HCT116 (cell line): ENCODE measurements around the gene CLEC16A. TPM values are rescaled to one million over a fixed set of nuclear protein-coding genes. Genes with fewer than 3 reads are reported as not detected.

Source experiments
- ATAC-seq: fragments of 200-7000 bp; cut with Tn5 transposase; 2 replicates; pipeline ENCODE4 v1.9.1; 2020; ENCODE audit warnings: mild to moderate bottlenecking, moderate library complexity
- Bru-seq: library from RNA; stranded (reverse); fragments of 400-500 nt; gene quantifications from one replicate; lab custom pipeline; 2021; lab: Mats Ljungman, UMichigan
- BruChase-seq, 2 experiments: library from RNA; stranded (reverse); fragments of 400-500 nt; gene quantifications; one replicate each; lab custom pipeline; 2021; lab: Mats Ljungman, UMichigan
- BruUV-seq: library from RNA; stranded (reverse); fragments of 400-500 nt; replicated peaks from 2 replicates; lab custom pipeline; 2021; lab: Mats Ljungman, UMichigan
- CTCF ChIA-PET: fragments of 300-600 bp; sonication (Branson Sonifier 250); formaldehyde crosslinking; loops from one replicate; lab custom pipeline; 2021; ENCODE audit warnings: antibody characterized with exemption; lab: Charles Lee
- POLR2A ChIA-PET: fragments of 300-600, 350-600 bp; sonication (Branson Sonifier 250); formaldehyde crosslinking; loops from one replicate; lab custom pipeline; 2021; ENCODE audit warnings: antibody characterized with exemption; lab: Charles Lee
- RAD21 ChIA-PET, 2 experiments: fragments of 300-600 bp; sonication (Branson Sonifier 250); formaldehyde crosslinking; loops; one replicate each; lab custom pipeline; 2023; ENCODE audit warnings: low total read pairs in 2 of 2; ENCODE audit not compliant: uncharacterized antibody in 2 of 2, unreplicated experiment in 2 of 2, low non-redundant PET in 1 of 2; lab: Charles Lee
- DNase-seq: peaks from one replicate; pipeline ENCODE4 v3.0.0-alpha.2; 2010; ENCODE audit warnings: low read depth, low spot score
- H2AFZ ChIP-seq: fragments of 200-600 bp; shearing (Covaris generic), sonication (generic); 2 replicates; pipeline ENCODE4 v1.6.1; 2017; ENCODE audit warnings: low read depth, mixed run types, mixed read lengths, antibody characterized with exemption, low read length; ENCODE audit not compliant: poor library complexity, severe bottlenecking
- H3K27ac ChIP-seq: 2 replicates; pipeline ENCODE4 v1.5.1; 2012; ENCODE audit warnings: low read depth, low read length
- H3K27me3 ChIP-seq: fragments of 200-600 bp; sonication (generic); 2 replicates; pipeline ENCODE4 v1.6.1; 2016; ENCODE audit warnings: mixed run types, low read length, mixed read lengths; ENCODE audit not compliant: insufficient read depth
- H3K36me3 ChIP-seq, 2 experiments: fragments of 200-500 bp in 1 of 2; fragments of 200-600 bp in 1 of 2; sonication (Bioruptor generic) in 1 of 2; sonication (generic) in 1 of 2; 2 replicates each; pipeline versions ENCODE4 v1.5.1 to v1.6.1; 2014 to 2016; ENCODE audit warnings: low read length in 2 of 2, inconsistent platforms in 1 of 2, mixed read lengths in 1 of 2, mixed run types in 1 of 2; ENCODE audit not compliant: insufficient read depth in 2 of 2, control insufficient read depth in 1 of 2
- H3K4me1 ChIP-seq, 2 experiments: fragments of 200-600 bp in 1 of 2; sonication (generic) in 1 of 2; 2 replicates each; pipeline versions ENCODE4 v1.5.1 to v1.6.1; 2012 to 2017; ENCODE audit warnings: low read length in 2 of 2, inconsistent platforms in 1 of 2, mild to moderate bottlenecking in 1 of 2, mixed read lengths in 1 of 2, mixed run types in 1 of 2, moderate library complexity in 1 of 2; ENCODE audit not compliant: insufficient read depth in 2 of 2, control insufficient read depth in 1 of 2
- H3K4me2 ChIP-seq: fragments of 200-600 bp; sonication (generic); 2 replicates; pipeline ENCODE4 v1.6.1; 2017; ENCODE audit warnings: mixed run types, low read length, mixed read lengths
- H3K4me3 ChIP-seq, 2 experiments: fragments of 200-600 bp in 1 of 2; sonication (generic) in 1 of 2; replicated peaks in 1 of 2; 2 replicates each; pipeline ENCODE4 v1.5.1; 2011 to 2016; ENCODE audit warnings: low read length in 2 of 2, control low read depth in 1 of 2, low read depth in 1 of 2, mild to moderate bottlenecking in 1 of 2, mixed read lengths in 1 of 2, mixed run types in 1 of 2
- H3K79me2 ChIP-seq: fragments of 200-600 bp; sonication (generic); 2 replicates; pipeline ENCODE4 v1.6.1; 2017; ENCODE audit warnings: mild to moderate bottlenecking, mixed run types, low read length, moderate library complexity, mixed read lengths; ENCODE audit not compliant: insufficient read depth
- H3K9ac ChIP-seq: fragments of 200-600 bp; sonication (generic); 2 replicates; pipeline ENCODE4 v1.6.1; 2016; ENCODE audit warnings: low read length, mixed read lengths
- H3K9me2 ChIP-seq: fragments of 200-600 bp; sonication (generic), shearing (Covaris generic); 2 replicates; pipeline ENCODE4 v1.6.1; 2017; ENCODE audit warnings: mixed run types, mild to moderate bottlenecking, moderate library complexity; ENCODE audit not compliant: insufficient read depth
- H3K9me3 ChIP-seq, 2 experiments: fragments of 200-500 bp in 1 of 2; fragments of 200-600 bp in 1 of 2; sonication (Bioruptor generic) in 1 of 2; sonication (generic) in 1 of 2; 2 replicates each; pipeline ENCODE4 v1.6.1; 2014 to 2017; ENCODE audit warnings: low read length in 2 of 2, mixed read lengths in 2 of 2, inconsistent platforms in 1 of 2, low read depth in 1 of 2, mild to moderate bottlenecking in 1 of 2, mixed run types in 1 of 2, moderate library complexity in 1 of 2; ENCODE audit not compliant: control insufficient read depth in 1 of 2, insufficient read depth in 1 of 2
- H4K20me1 ChIP-seq: fragments of 200-600 bp; sonication (generic), shearing (Covaris generic); 2 replicates; pipeline ENCODE4 v1.6.1; 2017; ENCODE audit warnings: mixed run types, mild to moderate bottlenecking, moderate library complexity; ENCODE audit not compliant: insufficient read depth
- CBX3 ChIP-seq: IDR thresholded peaks from 2 replicates; pipeline ENCODE4 v1.6.1; 2012; ENCODE audit warnings: low read depth
- EGR1 ChIP-seq: IDR thresholded peaks from 2 replicates; pipeline ENCODE4 v1.6.1; 2012; ENCODE audit warnings: low read depth
- ELF1 ChIP-seq: IDR thresholded peaks from 2 replicates; pipeline ENCODE4 v1.6.1; 2012; ENCODE audit warnings: low read depth, borderline replicate concordance
- EZH2 ChIP-seq: fragments of 200-600 bp; sonication (generic); IDR thresholded peaks from 2 replicates; pipeline ENCODE4 v1.6.1; 2017; ENCODE audit warnings: antibody characterized with exemption, mixed run types
- POLR2A ChIP-seq: IDR thresholded peaks from 2 replicates; pipeline ENCODE4 v1.7.0; 2011; ENCODE audit warnings: borderline replicate concordance; ENCODE audit not compliant: insufficient read depth, insufficient read length; ENCODE audit errors: extremely low read depth
- POLR2AphosphoS5 ChIP-seq: IDR thresholded peaks from 2 replicates; pipeline ENCODE4 v1.6.1; 2011; ENCODE audit warnings: mild to moderate bottlenecking, low read depth, low read length, moderate library complexity
- SIN3A ChIP-seq: IDR thresholded peaks from 2 replicates; pipeline ENCODE4 v1.6.1; 2012; ENCODE audit warnings: low read depth
- SP1 ChIP-seq: IDR thresholded peaks from 2 replicates; pipeline ENCODE4 v1.6.1; 2012; ENCODE audit warnings: low read depth
- SRF ChIP-seq: IDR thresholded peaks from 2 replicates; pipeline ENCODE4 v1.6.1; 2012; ENCODE audit warnings: low read depth
- YY1 ChIP-seq: IDR thresholded peaks from 2 replicates; pipeline ENCODE4 v1.6.1; 2011; ENCODE audit warnings: low read length, low read depth, moderate library complexity, mild to moderate bottlenecking; ENCODE audit not compliant: insufficient replicate concordance; ENCODE audit errors: extremely low read depth
- ZFX ChIP-seq: fragments of 450-650 bp; IDR thresholded peaks from 2 replicates; pipeline ENCODE4 v1.6.1; 2017
- intact Hi-C: fragments of 100-400 bp; cut with micrococcal nuclease; formaldehyde crosslinking; loops from 2 replicates; pipeline ENCODE4 v1.10.0; 2022
- long read RNA-seq: library from polyadenylated mRNA; unstranded; transcript quantifications from one replicate; pipeline ENCODE4 v2.0.0, GENCODE V29; 2021; ENCODE audit not compliant: unreplicated experiment
- polyA plus RNA-seq: library from polyadenylated mRNA; unstranded; fragments of >200 nt; gene quantifications from 2 replicates; pipeline ENCODE4 v1.2.1, GENCODE V29; 2012; ENCODE audit warnings: missing spikeins
- total RNA-seq: library from RNA; stranded (reverse); gene quantifications from one replicate; pipeline ENCODE4 v1.2.1, GENCODE V29; 2021; ENCODE audit not compliant: unreplicated experiment
- TF ChIP-seq, protein P1 (sequence below): IDR thresholded peaks from 2 replicates; pipeline ENCODE4 v1.6.1; 2012
- TF ChIP-seq, protein P2 (sequence below), 3 experiments: fragments of 200-600 bp in 1 of 3; sonication (generic) in 1 of 3; IDR thresholded peaks in 2 of 3; conservative IDR thresholded peaks in 1 of 3; 2 replicates each; pipeline ENCODE4 v1.5.1; 2012 to 2017; ENCODE audit warnings: low read depth in 2 of 3, low read length in 2 of 3, antibody characterized with exemption in 1 of 3, borderline replicate concordance in 1 of 3, control low read depth in 1 of 3, mild to moderate bottlenecking in 1 of 3, mixed read lengths in 1 of 3, mixed run types in 1 of 3, moderate library complexity in 1 of 3; ENCODE audit not compliant: insufficient read depth in 1 of 3
- TF ChIP-seq, protein P3 (sequence below): IDR thresholded peaks from 2 replicates; pipeline ENCODE4 v1.6.1; 2012
- TF ChIP-seq, protein P4 (sequence below): IDR thresholded peaks from 2 replicates; pipeline ENCODE4 v1.6.1; 2011; ENCODE audit warnings: mild to moderate bottlenecking, low read length, moderate library complexity; ENCODE audit not compliant: insufficient replicate concordance; ENCODE audit errors: extremely low read depth

CLEC16A gene, protein sequence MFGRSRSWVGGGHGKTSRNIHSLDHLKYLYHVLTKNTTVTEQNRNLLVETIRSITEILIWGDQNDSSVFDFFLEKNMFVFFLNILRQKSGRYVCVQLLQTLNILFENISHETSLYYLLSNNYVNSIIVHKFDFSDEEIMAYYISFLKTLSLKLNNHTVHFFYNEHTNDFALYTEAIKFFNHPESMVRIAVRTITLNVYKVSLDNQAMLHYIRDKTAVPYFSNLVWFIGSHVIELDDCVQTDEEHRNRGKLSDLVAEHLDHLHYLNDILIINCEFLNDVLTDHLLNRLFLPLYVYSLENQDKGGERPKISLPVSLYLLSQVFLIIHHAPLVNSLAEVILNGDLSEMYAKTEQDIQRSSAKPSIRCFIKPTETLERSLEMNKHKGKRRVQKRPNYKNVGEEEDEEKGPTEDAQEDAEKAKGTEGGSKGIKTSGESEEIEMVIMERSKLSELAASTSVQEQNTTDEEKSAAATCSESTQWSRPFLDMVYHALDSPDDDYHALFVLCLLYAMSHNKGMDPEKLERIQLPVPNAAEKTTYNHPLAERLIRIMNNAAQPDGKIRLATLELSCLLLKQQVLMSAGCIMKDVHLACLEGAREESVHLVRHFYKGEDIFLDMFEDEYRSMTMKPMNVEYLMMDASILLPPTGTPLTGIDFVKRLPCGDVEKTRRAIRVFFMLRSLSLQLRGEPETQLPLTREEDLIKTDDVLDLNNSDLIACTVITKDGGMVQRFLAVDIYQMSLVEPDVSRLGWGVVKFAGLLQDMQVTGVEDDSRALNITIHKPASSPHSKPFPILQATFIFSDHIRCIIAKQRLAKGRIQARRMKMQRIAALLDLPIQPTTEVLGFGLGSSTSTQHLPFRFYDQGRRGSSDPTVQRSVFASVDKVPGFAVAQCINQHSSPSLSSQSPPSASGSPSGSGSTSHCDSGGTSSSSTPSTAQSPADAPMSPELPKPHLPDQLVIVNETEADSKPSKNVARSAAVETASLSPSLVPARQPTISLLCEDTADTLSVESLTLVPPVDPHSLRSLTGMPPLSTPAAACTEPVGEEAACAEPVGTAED
- total RNA-seq = 18.0 TPM
- polyA plus RNA-seq = 9.5 and 10.5 TPM in 2 replicates
- percentile 63 among the genes with signal in this experiment for Bru-seq, nascent RNA
- BruChase-seq, experiment 1, labeled RNA remaining after a 6-hour chase = percentile 70 among the genes with signal in this experiment
- percentile 67 among the genes with signal in this experiment for BruChase-seq, experiment 2, labeled RNA remaining after a 2-hour chase
- long read RNA-seq, partial matches to known transcripts = 13 of 18 reads
- long read RNA-seq, other reads (novel, unspliced or antisense) = 3 of 18 reads

DNA sequence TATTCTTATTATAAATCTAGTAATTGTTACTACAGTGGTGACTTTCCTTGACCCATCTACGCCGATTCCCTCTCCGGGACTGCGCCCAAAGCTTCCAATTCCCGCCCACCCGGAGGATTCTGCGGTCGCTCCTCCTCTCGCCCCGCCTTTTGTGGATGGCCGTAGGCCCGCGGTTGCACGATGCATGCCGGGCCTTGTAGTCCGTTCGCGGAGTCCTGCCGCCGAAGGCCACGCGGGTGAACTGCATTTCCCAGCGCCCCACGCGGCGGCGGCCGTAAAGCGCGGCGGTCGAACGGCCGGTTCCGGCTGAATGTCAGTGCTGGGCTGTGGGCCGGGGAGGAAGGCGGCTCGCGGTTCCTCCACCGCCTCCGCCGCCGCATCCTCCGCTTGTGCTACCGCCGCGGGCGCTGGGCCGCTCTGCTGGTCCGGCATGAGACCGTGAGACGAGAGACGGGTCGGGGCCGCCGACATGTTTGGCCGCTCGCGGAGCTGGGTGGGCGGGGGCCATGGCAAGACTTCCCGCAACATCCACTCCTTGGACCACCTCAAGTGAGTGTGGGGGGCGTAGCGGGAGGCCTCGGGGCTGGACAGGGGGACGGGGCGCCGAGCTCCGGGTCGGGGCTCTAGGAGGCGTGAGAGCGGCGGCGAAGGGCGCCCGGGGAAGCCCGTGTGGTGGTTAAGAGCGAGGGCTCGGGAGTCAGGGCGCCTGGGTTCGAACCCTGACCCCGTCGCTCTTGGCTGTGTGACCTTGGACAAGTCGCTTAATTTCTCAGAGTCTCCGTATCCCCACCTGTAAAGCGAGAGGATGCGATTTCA is at the start of gene CLEC16A:
TSS of gene CLEC16A (plus strand) at position 316 of the 816 bp plus-strand sequence. CDS start at position 470, 154 bp downstream.
- POLR2A ChIA-PET = interaction anchor here (0.6 kb wide), 1 partner anchor 173 kb away, joined by 3 read pairs; no protein-coding TSS in a partner anchor
- BruUV-seq = TSS peak; percentile 71
- peak within 1 kb of the TSS; percentile 69 for H3K9ac ChIP-seq

More for the DNA sequence above, at the start of gene CLEC16A:
- ATAC-seq = peak; percentile 82
- intact Hi-C loops = no loop called here
- no peaks in the 10 kb centered on the region for H3K9me2 ChIP-seq
- H3K79me2 ChIP-seq = peaks cover 67% of the 10 kb centered on the region
- ChIA-PET RAD21 (no interaction called here), CTCF (no interaction called here)
- peak; percentile 91 for DNase-seq
- H2AFZ ChIP-seq = no peak within 1 kb of the TSS
- H3K36me3 ChIP-seq = peaks cover 0 to 7% of the 10 kb centered on the region in 2 experiments; a peak in 1 of 4 replicates
- no peak for TF ChIP-seq EZH2
- no peak; the same call in 1 of the 2 replicates for TF ChIP-seq ELF1
- TF ChIP-seq CBX3 = peak; percentile 88; the same call in 1 of the 2 replicates
- peak; percentile 85 for TF ChIP-seq YY1
- TF ChIP-seq, protein P1, sequence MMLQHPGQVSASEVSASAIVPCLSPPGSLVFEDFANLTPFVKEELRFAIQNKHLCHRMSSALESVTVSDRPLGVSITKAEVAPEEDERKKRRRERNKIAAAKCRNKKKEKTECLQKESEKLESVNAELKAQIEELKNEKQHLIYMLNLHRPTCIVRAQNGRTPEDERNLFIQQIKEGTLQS = no peak
- peak; percentile 84 for TF ChIP-seq SRF
- peak; percentile 33; the same call in 1 of the 2 replicates for TF ChIP-seq ZFX
- TF ChIP-seq, protein P2, sequence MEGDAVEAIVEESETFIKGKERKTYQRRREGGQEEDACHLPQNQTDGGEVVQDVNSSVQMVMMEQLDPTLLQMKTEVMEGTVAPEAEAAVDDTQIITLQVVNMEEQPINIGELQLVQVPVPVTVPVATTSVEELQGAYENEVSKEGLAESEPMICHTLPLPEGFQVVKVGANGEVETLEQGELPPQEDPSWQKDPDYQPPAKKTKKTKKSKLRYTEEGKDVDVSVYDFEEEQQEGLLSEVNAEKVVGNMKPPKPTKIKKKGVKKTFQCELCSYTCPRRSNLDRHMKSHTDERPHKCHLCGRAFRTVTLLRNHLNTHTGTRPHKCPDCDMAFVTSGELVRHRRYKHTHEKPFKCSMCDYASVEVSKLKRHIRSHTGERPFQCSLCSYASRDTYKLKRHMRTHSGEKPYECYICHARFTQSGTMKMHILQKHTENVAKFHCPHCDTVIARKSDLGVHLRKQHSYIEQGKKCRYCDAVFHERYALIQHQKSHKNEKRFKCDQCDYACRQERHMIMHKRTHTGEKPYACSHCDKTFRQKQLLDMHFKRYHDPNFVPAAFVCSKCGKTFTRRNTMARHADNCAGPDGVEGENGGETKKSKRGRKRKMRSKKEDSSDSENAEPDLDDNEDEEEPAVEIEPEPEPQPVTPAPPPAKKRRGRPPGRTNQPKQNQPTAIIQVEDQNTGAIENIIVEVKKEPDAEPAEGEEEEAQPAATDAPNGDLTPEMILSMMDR (IDR thresholded peaks at IDR 0.05 in 2 of 3, conservative IDR thresholded peaks at IDR 0.05 in 1 of 3; ENCODE audit: borderline replicate concordance in 1 of 3, insufficient read depth in 1 of 3, low read depth in 2 of 3, low read length in 2 of 3) = no peak
- TF ChIP-seq, protein P3, sequence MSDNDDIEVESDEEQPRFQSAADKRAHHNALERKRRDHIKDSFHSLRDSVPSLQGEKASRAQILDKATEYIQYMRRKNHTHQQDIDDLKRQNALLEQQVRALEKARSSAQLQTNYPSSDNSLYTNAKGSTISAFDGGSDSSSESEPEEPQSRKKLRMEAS = peak; percentile 76
- peak; percentile 53 for TF ChIP-seq POLR2A
- peak; percentile 70 for TF ChIP-seq POLR2AphosphoS5
- peak; percentile 89 for TF ChIP-seq SP1
- TF ChIP-seq SIN3A = peak; percentile 95
- TF ChIP-seq, protein P4, sequence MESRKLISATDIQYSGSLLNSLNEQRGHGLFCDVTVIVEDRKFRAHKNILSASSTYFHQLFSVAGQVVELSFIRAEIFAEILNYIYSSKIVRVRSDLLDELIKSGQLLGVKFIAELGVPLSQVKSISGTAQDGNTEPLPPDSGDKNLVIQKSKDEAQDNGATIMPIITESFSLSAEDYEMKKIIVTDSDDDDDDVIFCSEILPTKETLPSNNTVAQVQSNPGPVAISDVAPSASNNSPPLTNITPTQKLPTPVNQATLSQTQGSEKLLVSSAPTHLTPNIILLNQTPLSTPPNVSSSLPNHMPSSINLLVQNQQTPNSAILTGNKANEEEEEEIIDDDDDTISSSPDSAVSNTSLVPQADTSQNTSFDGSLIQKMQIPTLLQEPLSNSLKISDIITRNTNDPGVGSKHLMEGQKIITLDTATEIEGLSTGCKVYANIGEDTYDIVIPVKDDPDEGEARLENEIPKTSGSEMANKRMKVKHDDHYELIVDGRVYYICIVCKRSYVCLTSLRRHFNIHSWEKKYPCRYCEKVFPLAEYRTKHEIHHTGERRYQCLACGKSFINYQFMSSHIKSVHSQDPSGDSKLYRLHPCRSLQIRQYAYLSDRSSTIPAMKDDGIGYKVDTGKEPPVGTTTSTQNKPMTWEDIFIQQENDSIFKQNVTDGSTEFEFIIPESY = peak; percentile 72
- TF ChIP-seq EGR1 = peak; percentile 69
- no peaks in the 10 kb centered on the region for H3K27me3 ChIP-seq
- no peaks in the 10 kb centered on the region for H3K9me3 ChIP-seq
- peak within 1 kb of the TSS; percentile 65 for H3K27ac ChIP-seq
- H4K20me1 ChIP-seq = no peaks in the 10 kb centered on the region
- peak within 1 kb of the TSS; percentile 87 to 91 for H3K4me3 ChIP-seq
- peak within 1 kb of the TSS; percentile 94 for H3K4me2 ChIP-seq
- H3K4me1 ChIP-seq = peaks cover 38 to 60% of the 10 kb centered on the region in 2 experiments
